Esophagus (tissue), 2 donors: ENCODE data around the gene RPL29. TPM values are rescaled to one million over a fixed set of nuclear protein-coding genes. Genes with fewer than 3 reads are reported as not detected.

Experiments used
- H3K27ac ChIP-seq, 2 donors: one replicate each; pipeline ENCODE4 v1.5.1; 2013; ENCODE audit warnings: low read depth in 2 of 2, mild to moderate bottlenecking in 2 of 2, inconsistent platforms in 1 of 2, low read length in 1 of 2, moderate library complexity in 1 of 2
- H3K27me3 ChIP-seq, 2 donors: one replicate each; pipeline ENCODE4 v1.6.1; 2013; ENCODE audit warnings: low read length in 2 of 2, control low read depth in 1 of 2, mild to moderate bottlenecking in 1 of 2; ENCODE audit not compliant: insufficient read depth in 2 of 2, control insufficient read depth in 1 of 2
- H3K36me3 ChIP-seq, 2 donors: one replicate each; pipeline ENCODE4 v1.6.1; 2013; ENCODE audit warnings: low read length in 1 of 2; ENCODE audit not compliant: control insufficient read depth in 2 of 2, insufficient read depth in 2 of 2
- H3K4me1 ChIP-seq, 2 donors: one replicate each; pipeline ENCODE4 v1.6.1; 2013; ENCODE audit warnings: low read length in 1 of 2; ENCODE audit not compliant: control insufficient read depth in 2 of 2, insufficient read depth in 2 of 2
- H3K4me3 ChIP-seq, 2 donors: one replicate each; pipeline ENCODE4 v1.5.1; 2013; ENCODE audit warnings: low read length in 2 of 2, mild to moderate bottlenecking in 2 of 2, low read depth in 1 of 2, moderate library complexity in 1 of 2
- H3K9me3 ChIP-seq, 2 donors: one replicate each; pipeline ENCODE4 v1.6.1; 2013; ENCODE audit warnings: mild to moderate bottlenecking in 2 of 2, low read depth in 1 of 2, low read length in 1 of 2, moderate library complexity in 1 of 2; ENCODE audit not compliant: control insufficient read depth in 2 of 2, insufficient read depth in 1 of 2
- WGBS, 2 donors: extraction: QIAGEN DNeasy Blood & Tissue Kit; methylation state at CpG; one replicate each; pipeline ENCODE4 v1.1.7; 2013; 5-methylcytosine and 5-hydroxymethylcytosine counted together
- polyA plus RNA-seq, 2 donors: library from polyadenylated mRNA; stranded (reverse); fragments of 200-250 nt; gene quantifications; one replicate each; pipeline ENCODE4 v1.2.3, GENCODE V29; 2013
- donor health status: healthy with polysubstance abuse.
- donor health status: Bipolar disorder and iron deficiency.

The RPL29 gene
- polyA plus RNA-seq, 2 donors, result 2,351 to 2,556 TPM

DNA sequence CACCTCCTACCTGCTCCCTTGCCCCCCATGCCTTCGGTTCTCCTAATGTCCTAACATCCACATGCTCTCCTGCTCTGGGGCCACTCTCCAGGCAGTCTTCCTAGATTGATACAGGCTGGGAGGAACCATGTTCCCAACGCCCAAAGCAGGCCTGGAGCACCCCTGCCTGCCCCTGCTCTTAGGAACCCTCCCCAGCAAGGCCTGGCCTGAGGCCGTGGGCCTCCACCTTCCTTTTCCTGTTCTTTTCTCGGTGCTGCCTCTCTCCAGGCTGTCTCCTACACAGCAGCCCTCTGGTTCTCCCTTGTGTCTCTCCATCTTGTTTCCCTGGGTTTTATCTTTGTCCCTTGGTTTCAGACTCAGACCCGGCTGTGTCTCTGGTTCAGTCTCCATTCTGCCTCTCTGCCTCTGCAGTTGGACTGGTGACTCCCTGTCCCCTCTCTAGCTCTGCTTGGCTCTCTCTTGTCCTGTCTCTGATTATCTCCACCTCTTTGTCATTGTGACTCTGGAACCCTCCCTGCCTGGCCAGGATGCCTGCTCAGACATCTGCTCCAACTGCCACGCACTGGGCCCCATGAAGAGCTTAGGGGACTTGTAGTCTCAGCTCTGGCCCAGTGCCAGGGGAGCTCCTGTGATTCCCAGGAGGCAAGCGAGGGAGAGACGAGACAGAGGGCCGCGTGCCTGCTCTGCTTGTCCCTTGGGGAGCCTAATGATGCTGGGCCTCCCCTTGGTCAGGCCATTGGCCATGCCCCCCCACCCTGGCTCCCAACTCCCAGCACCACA, 26.0 kb upstream of the RPL29 start:
- no peak overlapping the region for H3K4me3 ChIP-seq
- H3K9me3 ChIP-seq, result no peaks in the 10 kb centered on the region
- H3K4me1 ChIP-seq, result peaks cover 0 to 10% of the 10 kb centered on the region in 2 donors
- peak overlapping the region in 1 of 2 donors; percentile 17 for H3K27ac ChIP-seq
- no peaks in the 10 kb centered on the region for H3K27me3 ChIP-seq
- WGBS, 2 donors, result 68 to 79% methylated on average over 10 of the region's 10 CpGs
- H3K36me3 ChIP-seq, result no peaks in the 10 kb centered on the region

DNA sequence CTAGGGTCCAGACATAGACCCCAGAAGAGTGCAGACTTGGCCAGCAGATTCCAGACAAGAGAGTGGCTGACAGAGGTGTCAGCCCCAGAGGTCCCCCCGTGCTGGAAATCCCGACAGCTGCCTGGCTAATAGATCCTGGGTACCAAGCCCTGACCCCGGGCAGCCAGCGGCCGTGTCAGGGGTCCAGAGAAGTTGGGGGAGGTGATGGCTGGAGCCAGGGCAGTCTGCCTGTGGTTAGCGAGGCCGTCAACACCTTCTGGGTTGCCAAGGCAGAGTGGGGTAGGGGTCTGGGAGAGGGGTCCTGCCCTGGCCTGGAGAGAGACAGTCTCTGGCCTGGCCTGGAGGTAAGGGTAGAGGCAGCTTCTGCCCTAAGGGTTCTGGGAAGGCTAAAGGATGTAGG, 25.1 kb upstream of the RPL29 start:
- Histone ChIP-seq H3K4me1 (peaks cover 0 to 10% of the 10 kb centered on the region in 2 donors), H3K36me3 (no peaks in the 10 kb centered on the region), H3K9me3 (no peaks in the 10 kb centered on the region), H3K27ac (no peak overlapping the region), H3K27me3 (no peaks in the 10 kb centered on the region), H3K4me3 (no peak overlapping the region)
- 93 to 95% methylated on average over 7 of the region's 7 CpGs for WGBS, 2 donors

DNA sequence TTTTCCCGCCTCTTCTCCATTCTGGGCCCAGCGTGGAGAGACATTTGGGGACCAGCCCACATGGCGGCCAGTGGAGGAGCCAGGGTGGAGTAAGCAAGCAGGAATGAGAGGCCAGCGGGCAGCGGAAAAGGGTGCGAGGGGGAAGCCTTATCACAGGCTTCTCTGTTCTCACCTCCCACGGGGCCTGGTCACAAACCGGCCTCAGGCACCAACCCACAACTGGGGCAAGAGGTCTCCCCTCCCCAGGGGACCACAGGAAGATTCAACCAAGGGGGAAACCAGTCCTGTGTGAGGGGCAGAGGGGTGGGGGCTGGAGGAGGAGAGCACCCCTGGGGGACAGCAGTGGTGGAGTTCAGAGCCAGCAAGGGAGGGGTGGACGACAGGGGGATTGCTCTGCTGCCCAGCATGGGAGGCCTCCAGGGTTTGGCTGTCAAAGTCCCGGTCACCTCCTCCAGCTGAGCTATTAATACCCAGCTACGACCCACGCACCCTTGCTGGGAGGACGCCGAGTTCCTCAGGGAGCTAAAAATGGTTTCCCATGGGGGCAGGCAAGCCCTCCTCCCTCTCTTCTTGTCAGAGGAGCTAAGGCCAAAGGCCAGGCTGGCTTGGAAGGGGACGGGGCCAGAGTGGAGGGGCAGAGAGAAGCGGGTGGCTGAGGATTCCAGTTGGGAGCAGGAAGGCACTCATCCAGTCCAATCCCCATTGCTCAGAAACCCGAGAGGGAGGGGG, 23.8 kb upstream of the RPL29 start:
- WGBS, 2 donors, result 74 to 80% methylated on average over 17 of the region's 17 CpGs
- H3K9me3 ChIP-seq, result no peaks in the 10 kb centered on the region
- no peak overlapping the region for H3K4me3 ChIP-seq
- H3K36me3 ChIP-seq, result no peaks in the 10 kb centered on the region
- H3K4me1 ChIP-seq, result peaks cover 0 to 10% of the 10 kb centered on the region in 2 donors
- peak overlapping the region; percentile 8 to 21 for H3K27ac ChIP-seq
- H3K27me3 ChIP-seq, result no peaks in the 10 kb centered on the region

DNA sequence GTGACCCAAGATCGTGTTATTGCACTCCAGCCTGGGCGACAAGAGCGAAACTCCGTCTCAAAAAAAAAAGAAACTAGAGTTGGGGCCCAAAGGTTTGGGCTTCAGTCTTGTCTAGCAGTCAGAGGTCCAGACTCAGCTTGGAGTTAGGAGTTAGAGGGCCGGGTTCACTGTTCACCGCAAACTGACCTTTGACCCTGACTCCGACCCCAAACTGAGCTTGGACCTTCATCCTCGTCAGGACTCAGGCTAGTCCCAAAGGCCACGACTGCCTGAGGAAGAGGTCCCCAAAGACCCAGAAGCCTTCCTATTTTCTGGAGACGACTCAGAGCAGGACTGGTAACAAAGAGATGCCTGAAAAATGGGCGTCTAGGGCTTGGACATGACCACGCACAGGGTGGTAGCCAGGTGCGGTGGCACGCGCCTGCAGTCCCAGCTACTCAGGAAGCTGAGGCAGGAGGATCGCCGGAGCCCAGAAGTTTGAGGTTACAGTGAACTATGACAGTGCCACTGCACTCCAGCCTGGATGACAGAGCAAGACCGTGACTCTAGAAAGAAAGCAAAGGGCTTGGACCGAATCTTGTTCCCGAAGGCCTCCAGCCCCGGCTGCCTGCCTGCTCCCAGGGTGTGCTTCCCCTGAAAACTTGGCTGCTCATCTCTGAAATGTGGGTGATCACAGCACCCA, 22.8 kb upstream of the RPL29 start:
- H3K4me3 ChIP-seq, result no peak overlapping the region
- H3K4me1 ChIP-seq, result peaks cover 0 to 10% of the 10 kb centered on the region in 2 donors
- H3K9me3 ChIP-seq, result no peaks in the 10 kb centered on the region
- H3K27ac ChIP-seq, result no peak overlapping the region
- 88 to 90% methylated on average over 21 of the region's 21 CpGs for WGBS, 2 donors
- H3K36me3 ChIP-seq, result no peaks in the 10 kb centered on the region
- H3K27me3 ChIP-seq, result no peaks in the 10 kb centered on the region

DNA sequence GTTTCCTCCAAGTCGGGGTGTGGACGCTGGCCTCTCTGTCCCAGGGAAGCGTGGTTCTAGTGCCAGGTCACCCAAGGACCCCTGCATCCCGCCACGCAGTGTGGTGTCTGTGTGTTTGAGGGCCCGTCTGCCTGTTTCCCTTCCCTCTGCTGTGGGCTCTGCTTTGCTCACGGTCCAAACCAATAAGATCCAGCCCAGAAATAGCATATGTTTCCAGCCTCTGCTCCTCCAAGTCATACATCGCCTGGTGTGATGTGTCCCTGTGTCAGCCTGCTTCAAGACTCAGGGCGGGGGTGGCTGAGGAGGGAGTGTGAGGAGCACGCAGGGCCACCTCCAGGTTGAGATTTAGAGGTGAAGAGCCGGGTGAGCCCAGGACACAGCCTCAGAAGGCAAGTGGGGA, 21.9 kb upstream of the RPL29 start:
- H3K36me3 ChIP-seq, result no peaks in the 10 kb centered on the region
- peaks cover 0 to 4% of the 10 kb centered on the region in 2 donors for H3K4me1 ChIP-seq
- no peaks in the 10 kb centered on the region for H3K9me3 ChIP-seq
- H3K27me3 ChIP-seq, result no peaks in the 10 kb centered on the region
- no peak overlapping the region for H3K27ac ChIP-seq
- H3K4me3 ChIP-seq, result no peak overlapping the region
- WGBS, 2 donors, result 83 to 85% methylated on average over 11 of the region's 11 CpGs

DNA sequence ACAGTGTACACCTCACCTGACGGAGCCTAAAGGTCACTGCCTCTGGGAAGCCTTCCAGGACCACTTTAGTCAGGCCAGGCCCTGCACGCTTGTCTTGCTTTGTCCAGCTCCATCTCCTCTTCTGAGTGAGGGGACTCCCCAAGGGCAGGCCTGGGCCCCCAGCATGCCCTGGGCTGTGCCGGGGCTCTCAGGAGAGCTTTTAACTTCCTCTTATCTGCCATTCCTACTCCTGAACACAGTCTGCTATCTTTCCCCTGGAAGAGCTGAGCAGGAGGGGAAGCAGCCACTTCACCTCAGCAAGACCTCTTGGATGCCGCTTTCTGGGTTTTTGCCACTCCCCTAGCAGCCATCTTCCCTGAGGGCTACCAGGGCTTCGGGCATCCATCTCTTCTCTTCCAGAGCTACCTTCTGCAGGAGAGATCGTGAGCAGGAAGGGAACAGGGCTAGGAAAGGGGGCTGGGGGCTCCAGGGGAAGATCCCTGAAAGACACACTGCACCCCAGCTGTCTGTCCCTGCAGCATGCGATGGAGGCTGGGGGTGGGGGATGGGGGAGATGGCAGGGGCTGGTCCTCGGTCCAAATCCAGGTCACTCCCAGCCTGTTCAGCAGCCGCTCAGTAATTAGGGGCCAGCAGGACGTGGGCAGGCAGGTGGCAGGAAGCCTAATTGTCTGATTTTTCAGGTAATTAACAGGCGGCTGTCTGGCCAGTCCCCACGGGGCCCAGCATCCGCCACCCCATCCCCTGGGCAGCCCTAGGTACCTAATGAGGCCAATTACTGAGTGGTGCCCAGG, 19.9 kb upstream of the RPL29 start:
- Histone ChIP-seq H3K4me3 (no peak overlapping the region), H3K27ac (no peak overlapping the region), H3K36me3 (no peaks in the 10 kb centered on the region), H3K4me1 (peaks cover 0 to 2% of the 10 kb centered on the region in 2 donors), H3K27me3 (no peaks in the 10 kb centered on the region), H3K9me3 (no peaks in the 10 kb centered on the region)
- WGBS, 2 donors, result 83 to 85% methylated on average over 13 of the region's 13 CpGs

DNA sequence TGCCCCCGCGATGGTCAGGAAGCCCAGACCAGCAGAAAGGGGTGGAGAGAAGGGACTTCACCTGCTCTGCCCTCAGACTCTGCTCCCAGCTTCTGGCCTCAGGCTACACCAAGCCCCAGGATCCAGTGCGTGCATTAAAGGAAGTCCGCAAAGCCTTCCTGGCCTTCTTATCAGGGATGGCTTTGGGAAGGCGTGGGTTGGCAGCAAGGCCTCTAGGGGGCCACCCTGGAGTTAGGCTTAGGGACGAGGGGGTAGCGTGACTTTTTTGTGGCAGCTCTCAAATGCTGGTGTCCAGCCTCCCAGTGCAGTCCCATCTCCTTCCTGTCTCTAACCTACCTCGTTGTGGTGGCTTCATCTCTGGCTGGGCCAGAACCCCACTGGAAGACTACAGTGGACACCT, 18.9 kb upstream of the RPL29 start:
- H3K4me3 ChIP-seq, result no peak overlapping the region
- peaks cover 0 to 2% of the 10 kb centered on the region in 2 donors for H3K4me1 ChIP-seq
- 80 to 85% methylated on average over 8 of the region's 8 CpGs for WGBS, 2 donors
- no peaks in the 10 kb centered on the region for H3K27me3 ChIP-seq
- H3K36me3 ChIP-seq, result no peaks in the 10 kb centered on the region
- H3K9me3 ChIP-seq, result no peaks in the 10 kb centered on the region
- H3K27ac ChIP-seq, result no peak overlapping the region

DNA sequence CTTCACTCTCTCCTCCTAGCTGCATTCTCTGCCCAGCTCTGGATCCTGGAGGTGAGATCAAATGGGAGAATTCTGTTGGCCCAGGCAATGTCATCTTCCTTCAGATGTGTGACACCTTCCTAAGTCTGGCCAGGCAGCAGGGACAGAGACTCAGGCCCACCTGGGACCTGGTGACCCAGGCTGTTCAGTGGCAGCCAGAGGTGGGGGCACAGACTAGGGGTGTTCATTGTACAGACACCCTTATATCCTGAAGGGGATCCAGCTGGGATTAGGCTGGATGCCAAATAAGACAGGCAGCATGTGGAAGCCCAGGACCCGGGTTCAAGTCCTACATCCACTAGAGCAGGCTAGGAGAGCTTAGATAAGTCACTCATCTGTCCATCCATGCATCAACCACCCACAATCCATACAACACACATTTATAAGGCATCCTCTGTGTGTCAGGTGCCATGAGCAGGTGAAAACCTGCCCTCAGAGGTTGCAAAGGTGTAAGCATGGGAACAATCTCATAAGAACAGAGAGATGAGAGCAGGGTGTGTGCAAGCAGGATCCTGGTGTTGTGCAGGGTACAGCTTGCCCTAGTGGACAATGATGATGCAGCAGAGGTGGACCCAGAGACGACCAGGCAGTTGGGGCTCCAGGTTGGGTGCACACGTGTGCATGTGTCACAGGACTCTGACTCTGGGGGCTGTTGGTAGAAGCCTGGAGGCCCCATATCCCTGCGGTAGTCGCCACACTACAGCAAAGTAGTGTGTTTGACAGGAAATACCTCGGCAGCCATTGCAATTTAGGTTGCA, 18.3 kb upstream of the RPL29 start:
- no peaks in the 10 kb centered on the region for H3K36me3 ChIP-seq
- no peaks in the 10 kb centered on the region for H3K4me1 ChIP-seq
- WGBS, 2 donors, result 84 to 89% methylated on average over 6 of the region's 6 CpGs
- no peak overlapping the region for H3K27ac ChIP-seq
- no peaks in the 10 kb centered on the region for H3K9me3 ChIP-seq
- H3K27me3 ChIP-seq, result no peaks in the 10 kb centered on the region
- H3K4me3 ChIP-seq, result no peak overlapping the region
